NCI-H1105 (cell line): ENCODE data around the gene KIF1C.
A peak's percentile ranks its signal among the peaks of the same experiment; 100 is the strongest.
"Not testable (repeated sequence)": the region's sequence is repeated elsewhere in the genome, so short reads cannot be mapped to it uniquely, and the experiment has no call there.

Source experiments
- DNase-seq: peaks from one replicate; lab custom pipeline; 2025; lab: John Stamatoyannopoulos, UW

The KIF1C gene

GRCh38 chr17:5002121-5002788 lies 4.5 kb downstream of the KIF1C start:
- no peak for DNase-seq

DNA sequence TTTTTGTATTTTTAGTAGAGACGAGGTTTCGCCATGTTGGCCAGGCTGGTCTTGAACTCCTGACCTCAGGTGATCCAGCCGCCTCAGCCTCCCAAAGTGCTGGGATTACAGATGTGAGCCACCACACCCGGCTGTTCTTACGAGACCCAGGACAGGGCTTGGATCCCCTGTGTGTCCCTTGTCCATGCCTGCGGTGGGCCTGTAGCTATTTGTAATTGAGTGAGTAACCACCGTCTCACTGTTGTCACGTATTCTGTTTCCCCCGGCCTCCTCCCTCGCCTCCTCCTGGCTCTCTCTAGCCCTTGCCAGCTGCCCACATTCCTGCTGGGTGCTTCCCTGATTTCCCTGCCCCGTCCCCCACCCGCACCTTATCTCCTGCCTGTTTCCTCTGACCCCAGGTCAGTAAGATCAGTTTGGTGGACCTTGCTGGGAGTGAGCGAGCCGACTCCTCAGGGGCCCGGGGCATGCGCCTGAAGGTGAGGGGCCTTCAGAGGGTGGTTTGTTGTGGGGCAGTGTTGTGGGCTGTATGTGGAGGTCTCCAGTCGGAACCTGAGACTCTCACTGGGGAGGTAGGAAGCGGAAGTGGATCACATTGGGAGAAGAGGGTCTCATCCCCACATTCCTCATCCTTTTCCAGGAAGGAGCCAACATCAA lies 5.6 kb downstream of the KIF1C start:
- DNase-seq: no peak

DNA sequence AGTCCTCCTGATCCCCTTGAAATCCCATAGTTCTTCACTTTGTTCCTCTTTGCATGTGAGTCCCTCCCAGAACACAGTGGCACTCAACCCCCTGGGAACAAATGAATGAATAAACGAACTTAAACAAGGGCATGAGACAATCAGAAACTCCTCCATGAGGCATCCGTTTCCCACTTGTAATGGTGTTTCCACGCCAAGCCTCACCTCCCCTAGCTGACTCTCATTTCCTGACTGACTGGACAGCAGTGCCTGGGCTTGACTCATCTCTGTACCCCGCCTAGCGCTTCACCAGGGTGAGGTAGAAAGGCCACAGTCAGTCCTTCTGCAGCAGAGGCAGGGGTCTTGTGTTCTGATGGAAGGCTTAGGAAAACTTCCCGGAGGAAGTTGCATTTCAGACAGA lies 14.2 kb downstream of the KIF1C start:
- no peak for DNase-seq

DNA sequence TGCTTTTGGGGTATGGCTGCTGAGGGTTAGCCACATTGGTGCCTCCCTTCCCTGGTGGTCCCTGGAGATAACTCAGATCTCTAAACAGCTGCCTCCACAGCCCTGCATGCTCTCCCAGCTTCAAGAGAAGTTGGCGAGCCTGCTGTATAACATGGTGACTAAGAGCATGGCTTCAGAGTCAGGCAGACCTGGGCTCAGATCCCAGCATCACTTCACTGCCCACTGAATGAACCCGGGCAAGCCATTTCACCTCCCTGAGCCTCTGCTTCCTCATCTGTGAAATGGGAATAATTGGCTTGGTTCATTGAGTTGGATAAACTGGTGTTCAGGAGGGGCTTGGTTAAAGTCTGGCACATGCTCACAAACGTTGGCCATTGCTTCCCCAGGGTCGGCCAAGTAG lies 16.6 kb downstream of the KIF1C start:
- DNase-seq: no peak

- no peak for DNase-seq
Measured at GRCh38 chr17:5019475-5019956, 21.8 kb downstream of the KIF1C start.

- no peak for DNase-seq
Measured at GRCh38 chr17:5020502-5021023, 22.8 kb downstream of the KIF1C start.

- no peak for DNase-seq
Measured at GRCh38 chr17:5022171-5022711, 24.5 kb downstream of the KIF1C start.

- no peak for DNase-seq
Measured at GRCh38 chr17:5023588-5024147, 25.9 kb downstream of the KIF1C start.

GRCh38 chr17:5024604-5025003 lies 26.9 kb downstream of the KIF1C start:
- DNase-seq: no peak

GRCh38 chr17:5027299-5027698 lies 29.5 kb downstream of the KIF1C start:
- DNase-seq: no peak

DNA sequence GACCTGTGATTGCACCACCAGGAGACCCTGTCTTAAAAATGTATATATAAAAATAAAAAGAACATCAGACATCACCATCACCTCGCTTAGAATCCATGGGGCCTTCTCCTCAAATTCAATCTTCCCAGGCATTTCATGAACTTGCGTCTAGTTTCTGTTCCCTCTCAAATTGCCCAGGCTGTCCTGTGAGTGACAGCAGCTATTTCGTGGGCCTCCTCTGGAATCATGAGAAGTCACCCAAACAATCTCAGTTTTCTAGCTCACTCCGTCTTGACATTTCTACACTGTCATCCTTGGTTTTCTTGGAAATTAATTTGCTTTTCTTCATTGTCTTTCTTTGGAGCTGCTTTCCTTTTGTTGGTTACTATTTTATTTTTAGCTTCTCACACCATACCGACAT lies 30.2 kb downstream of the KIF1C start:
- DNase-seq: no peak

DNA sequence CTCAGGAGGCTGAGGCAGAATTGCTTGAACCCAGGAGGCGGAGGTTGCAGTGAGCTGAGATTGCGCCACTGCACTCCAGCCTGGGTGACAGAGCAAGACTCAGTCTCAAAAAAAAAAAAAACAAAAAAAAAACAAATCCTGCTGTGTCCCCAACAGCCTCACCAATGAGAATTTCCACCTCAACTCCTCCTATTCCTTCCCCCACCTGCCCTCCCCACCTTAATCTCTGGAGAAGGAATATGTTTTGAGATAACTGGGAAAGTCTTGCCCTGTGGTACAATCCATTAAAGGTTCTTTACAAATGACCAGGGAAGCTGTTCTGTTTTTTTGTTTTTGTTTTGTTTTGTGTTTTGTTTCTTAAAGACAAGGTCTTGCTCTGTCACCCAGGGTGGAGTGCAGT lies 32.4 kb downstream of the KIF1C start:
- DNase-seq: not testable (repeated sequence)

- peak; percentile 67 for DNase-seq
Measured at GRCh38 chr17:5031365-5032082, 33.8 kb downstream of the KIF1C start.

DNA sequence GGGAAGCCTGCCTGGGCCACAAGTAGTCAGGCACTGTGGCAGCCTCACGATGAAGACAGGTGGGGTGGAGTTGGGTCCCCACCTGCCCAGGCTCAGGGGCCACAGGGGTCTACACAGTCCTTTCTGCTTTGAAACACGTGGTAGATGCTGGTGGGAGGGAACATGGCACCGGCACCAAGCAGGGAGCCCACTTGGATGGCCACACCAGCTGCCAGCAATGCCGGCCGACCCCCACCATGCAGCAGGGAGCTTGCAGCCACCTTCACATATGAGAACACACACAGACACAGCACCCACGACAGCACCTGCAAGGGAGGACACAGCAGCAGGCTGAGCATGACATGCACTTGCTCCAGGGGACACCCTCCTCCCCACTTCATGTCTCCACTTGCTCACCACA lies 35.1 kb downstream of the KIF1C start:
- no peak for DNase-seq

DNA sequence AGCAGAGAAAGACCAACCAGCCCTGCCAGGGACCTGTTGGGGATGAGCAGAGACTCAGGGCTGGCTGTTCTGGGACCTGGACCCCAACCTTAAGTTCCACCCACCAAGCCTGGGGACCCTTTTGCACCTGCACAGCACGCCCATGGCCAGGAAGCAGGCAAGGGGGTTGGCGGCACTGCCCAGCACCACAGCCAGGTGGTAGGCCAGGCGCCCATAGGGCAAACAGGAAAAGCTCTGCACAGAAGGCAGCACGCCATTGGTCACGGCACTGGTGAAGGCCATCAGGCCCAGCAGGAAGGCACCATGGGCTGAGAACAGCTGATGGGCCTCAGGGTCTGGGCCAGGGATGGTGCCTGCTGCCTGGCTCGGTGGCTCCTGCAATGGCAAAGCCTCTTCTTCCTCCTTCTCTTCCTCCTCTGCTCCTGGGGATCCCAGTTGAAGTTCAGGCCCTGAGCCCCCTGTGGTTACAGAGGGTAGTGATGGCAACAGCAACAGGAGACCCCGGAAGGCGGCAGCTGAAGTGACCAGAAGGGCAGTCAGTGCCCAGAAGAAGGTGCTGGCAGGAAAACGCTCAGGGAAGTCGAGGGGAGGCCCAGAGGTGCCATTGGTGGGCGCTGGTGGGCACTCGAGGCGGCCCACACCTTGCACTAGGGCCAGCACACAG lies 35.7 kb downstream of the KIF1C start:
- no peak for DNase-seq

- DNase-seq: no peak
Measured at GRCh38 chr17:5034063-5034462, 36.3 kb downstream of the KIF1C start.

GRCh38 chr17:5034651-5035050 lies 36.9 kb downstream of the KIF1C start:
- DNase-seq: no peak

DNA sequence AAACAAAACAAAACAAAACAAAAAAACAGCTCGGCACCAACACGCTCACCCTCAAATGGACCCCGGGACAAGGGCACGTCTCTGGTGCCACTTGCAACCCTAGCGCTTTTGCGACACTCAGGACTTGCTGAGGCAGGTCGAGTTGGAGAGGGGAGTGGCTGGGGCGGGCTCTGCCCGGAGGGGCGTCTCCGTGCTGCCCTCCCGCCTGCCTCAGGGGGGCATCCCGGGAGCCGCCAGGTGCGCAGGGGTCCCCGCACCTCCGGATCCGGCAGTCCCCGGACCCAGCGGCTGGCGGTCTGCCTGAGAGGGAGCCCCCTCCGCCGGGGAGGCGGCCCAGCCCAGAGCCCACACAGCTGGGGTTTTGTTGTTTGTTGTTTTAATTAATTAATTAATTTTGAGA lies 37.6 kb downstream of the KIF1C start, which contains the start of gene SLC52A1:
Gene SLC52A1 (minus strand): TSS at position 112 of the 400 bp plus-strand sequence. CDS start 820 bp downstream, outside the sequence.
- DNase-seq: peak; percentile 60

DNA sequence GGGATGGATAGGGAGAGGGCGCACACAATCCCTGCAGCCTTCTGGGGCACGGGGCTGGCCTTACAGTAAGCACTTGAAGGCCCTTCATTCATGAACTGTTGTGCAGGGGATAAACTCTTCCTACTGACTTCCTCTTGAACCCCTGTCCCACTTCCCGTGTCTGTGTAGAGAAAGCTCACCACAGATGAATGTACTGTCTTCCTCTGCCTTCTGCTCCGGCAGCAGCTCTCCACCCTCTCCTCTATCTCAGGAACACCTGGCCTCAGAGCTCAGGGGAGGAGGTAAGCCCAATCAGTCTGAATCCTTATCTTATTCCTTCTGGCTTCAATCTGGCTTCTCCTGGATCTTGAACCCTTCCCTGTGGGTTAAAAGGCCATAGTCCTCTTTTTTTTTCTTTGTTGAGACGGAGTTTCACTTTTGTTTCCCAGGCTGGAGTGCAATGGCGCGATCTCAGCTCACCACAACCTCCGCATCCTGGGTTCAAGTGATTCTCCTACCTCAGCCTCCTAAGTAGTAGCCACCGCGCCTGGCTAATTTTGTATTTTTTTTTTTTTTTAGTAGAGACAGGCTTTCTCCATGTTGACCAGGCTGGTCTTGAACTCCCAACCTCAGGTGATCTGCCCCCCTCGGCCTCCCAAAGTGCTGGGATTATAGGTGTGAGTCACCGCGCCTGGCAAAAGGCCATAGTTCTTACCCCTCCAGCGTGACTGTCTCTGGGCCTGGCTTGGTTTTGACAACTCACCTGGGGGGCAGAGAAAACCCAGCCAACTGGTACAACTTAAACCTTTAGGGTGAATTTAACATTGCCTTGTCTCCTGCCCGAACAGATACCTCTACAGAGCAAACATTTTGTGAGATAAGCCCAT lies 44.6 kb downstream of the KIF1C start:
- no peak for DNase-seq

DNA sequence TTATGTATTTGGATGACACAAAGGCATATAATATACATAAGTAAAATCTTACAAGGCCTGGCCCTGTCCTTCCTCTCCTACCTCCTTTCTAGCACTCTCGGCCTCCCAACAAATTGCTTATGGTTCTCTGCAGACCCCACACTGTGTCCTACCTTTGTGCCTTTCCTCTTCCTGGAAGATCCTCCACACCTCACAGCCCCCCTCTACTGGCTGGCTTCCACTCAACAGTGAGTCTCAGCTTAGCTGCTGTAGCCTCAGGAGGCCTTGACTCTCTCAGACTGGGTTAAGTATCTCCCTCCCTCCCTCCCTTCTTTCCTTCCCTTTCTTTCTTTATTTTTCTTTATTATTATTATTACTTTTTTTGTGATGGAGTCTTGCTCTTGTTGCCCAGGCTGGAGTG lies 45.8 kb downstream of the KIF1C start:
- no peak for DNase-seq

DNA sequence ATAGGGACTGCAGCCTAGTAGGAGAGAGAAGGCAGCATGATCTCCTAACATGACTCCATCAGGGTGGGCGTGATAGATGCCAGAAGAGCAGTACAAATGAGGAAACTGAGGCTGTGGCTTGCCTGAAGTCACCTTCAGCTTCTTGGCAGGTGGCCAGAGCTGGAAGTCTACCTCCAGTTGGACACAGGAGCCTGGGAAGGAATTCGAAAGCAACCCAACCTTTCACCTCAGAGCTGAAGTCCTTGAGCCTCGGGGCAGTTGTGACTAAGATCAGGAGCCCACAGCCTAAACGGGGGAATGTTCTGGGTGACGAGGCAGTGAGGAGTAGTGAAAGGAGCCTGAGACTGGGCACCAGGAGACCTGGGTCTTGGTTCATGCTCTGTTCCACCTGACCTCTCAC lies 46.9 kb downstream of the KIF1C start:
- DNase-seq: no peak
